ENCODE results near the gene ADARB2.
"Not testable (repeated sequence)": the region's sequence is repeated elsewhere in the genome, so short reads cannot be mapped to it uniquely, and the experiment has no call there.

Gene ADARB2

DNA sequence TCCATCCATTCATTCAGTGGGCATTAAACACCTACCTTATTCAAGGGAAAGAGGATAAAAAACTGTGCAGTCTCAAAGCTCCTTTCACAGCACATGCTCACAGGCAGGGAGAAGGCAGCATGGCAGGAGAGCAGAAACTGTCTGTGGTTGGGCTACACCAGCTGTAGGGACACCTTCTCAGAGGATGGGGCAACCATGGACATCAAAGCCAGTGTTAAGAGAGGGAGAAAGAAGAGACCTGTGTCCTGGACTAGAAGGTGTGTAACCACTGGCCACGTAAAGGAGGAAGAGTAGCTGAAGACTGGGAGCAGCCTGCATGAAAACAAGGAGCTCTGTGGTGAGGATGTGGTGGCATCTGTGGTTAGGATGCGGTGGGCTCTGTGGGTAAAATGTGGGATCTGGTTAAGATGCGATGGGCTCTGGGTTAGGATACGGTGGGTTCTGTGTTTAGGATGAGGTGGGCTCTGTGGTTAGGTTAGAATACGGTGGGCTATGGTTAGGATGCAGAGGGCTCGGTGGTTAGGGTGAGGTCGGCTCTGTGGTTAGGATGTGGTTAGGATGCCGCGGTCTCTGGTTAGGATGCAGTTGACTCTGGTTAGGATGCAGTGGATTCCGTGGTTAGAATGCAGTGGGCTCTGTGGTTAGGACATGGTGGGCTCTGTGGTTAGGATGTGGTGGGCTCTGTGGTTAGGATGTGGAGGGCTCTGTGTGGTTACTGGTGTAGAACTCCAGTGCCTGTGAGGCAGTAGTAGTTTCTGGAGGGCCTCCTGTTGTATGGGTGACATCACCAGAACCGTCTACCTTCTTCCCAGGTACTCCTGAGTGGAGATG, 483.6 kb downstream of the ADARB2 start:
- DNase-seq (ENCODE audit: low spot score) = no peak

DNA sequence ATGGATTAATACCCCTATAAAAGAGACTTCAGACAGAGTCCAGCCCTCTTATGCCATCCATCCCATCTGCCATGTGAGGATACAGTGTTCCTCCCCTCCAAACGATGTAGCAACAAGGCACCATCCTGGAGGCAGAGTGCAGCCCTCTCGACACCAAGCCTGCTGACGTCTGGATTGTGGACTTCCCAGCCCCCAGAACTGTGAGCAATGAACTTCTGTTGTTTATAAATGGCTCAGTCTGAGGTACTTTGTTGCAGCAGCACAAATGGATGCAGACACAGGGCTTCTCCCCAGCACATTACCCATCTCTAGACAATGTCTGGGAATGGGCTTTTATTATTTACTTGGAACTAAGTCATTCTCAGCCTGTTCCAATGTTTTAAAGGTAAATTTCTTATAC, 485.6 kb downstream of the ADARB2 start:
- no peak for DNase-seq (ENCODE audit: low spot score)

DNA sequence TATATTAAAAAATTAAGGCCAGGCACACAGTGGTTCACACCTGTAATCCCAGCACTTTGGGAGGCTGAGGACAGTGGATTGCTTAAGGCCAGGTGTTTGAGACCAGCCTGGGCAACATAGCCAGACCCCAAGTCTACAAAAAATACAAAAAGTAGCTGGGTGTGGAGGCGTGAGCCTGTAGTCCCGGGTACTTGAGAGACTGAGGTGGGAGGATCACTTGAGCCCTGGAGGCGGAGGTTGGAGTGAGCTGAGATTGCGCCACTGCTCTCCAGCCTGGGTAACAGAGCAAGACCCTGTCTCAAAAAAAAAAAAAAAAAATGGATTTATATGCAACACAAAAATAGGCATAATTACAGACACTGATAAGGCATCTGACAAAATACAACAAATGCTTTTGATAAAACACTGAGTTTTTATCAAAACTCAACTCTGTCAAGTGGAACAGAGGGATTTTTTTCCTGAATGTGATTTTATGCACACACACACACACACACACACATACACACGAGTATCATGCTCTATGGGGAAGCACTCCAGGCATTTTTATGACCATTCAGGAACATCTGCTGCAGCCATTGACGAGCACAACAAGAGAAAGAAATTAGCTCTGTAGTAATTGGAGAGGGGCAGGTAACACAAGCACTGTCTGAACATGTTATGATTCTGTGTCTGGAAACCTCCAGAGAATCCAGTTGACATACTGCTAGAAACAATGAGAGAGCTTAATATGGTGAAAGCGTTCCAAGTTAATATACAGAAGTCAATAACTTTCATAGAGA, 488.0 kb downstream of the ADARB2 start:
- DNase-seq (ENCODE audit: low spot score) = no peak

DNA sequence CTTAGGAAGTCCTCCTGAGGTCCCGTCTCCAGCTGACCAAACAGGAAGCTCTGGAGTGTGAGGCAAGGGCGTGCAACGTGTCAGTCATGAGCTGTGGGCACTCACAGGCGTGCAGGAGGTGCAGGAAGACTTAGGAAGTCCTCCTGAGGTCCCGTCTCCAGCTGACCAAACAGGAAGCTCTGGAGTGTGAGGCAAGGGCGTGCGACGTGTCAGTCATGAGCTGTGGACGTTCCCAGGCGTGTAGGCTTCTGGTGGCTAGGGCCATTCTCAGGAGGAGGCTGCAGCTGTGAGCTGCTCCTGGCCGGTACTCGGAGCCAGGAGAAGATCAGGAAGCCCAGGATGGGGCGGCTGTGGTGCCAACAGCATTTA, 489.1 kb downstream of the ADARB2 start:
- DNase-seq (ENCODE audit: low spot score) = not testable (repeated sequence)

DNA sequence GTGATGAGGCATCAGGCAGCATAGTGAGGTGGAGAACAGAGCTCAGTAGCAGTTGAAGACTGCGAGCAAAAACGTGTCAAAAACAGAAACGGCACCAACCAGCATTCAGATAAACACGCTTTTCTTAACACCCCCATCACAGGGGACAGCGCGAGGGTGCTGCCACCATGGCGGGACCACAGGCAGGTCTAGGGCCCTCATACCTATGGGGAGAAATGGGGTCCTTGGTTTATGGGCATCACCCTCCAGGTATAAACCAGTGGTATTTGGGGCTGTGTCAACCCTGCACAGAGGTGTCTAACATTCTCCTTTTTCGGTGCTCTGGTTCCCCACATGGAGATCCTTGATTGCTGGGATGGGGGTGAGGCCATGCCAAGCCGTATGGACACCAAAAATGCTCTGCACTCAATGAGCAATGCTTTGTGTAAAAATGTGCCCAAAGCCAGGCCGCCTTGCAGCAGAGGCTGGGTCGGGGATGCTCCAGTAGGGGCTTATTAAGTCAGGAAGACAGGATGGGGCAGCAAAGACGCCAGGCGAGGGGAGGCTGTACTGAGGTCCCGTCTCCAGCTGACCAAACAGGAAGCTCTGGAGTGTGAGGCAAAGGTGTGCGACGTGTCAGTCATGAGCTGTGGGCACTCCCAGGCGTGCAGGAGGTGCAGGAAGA, 489.6 kb downstream of the ADARB2 start:
- no peak for DNase-seq (ENCODE audit: low spot score)

DNA sequence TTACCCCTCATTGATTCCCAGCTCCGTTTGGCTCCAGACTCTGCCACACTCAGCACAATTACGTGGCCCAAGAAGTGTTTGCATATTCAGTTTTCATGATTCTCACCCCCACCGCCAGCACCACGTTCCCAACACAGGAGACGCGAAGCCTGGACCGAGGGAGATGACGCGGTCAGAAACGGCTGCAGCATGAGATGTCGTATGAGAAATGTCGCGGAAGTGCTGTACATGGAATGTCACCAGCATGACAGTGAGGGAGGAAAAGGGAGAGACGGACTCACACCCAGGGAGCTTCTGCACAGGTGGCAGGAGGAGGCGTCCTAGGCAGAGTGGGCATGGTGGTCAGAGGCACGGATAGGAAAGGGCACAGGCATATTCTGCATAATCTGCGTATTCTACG, 492.8 kb downstream of the ADARB2 start:
- DNase-seq (ENCODE audit: low spot score) = no peak

DNA sequence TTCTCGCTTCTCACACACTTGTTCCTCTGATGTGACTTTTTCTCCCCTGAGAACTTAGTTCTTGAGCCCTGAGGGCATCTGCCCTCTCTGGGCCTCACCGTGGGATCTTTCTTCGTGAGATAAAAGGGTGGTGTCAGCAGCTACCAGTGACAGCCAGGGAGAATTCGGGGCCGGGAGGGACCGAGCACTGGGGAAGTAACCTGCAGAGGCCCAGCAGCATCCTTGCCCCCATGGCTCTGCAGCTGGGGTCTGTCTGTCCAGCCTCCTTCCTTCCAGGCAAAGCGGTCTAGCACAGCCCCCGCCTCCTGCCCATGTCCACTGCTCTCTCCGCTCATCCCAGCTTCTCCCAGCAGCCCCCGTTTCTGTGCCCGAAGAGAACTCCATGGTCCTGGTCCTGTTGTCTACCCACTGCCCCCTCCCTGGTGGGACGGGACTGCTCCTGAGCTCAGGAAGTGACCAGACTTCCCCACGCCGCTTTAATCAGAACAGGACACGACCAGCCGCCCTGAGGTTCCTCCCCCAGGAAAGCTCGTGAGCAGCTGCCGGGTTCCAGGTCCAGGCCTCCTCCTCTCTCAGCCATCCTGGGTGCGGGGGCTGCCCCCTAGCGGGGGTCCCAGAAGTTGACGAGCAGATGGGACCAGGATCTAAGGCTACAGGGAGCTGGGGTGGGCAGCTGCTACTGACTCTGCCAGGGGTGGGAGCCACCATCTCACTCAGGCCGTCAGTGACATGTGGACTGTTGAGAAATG, 493.7 kb downstream of the ADARB2 start:
- no peak for DNase-seq (ENCODE audit: low spot score)

DNA sequence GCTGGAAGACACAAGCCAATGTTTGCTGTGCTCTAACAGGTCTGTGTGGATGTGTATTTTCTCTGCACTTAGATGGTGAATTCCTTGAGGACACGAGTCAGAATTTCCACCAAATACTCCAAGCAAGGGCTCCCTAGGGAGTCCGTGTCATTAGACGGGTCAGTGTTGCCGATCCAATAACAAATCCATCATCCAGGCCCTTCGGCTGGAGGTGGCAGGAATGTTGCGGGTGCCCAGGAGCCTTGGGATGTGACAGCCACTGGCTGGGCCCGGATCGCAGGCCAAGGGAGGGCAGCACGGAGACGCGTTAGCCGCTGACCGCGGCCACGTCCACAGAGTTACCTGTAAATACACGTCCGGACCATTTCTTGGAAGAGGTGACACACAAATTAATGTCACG, 494.4 kb downstream of the ADARB2 start:
- DNase-seq (ENCODE audit: low spot score) = no peak

DNA sequence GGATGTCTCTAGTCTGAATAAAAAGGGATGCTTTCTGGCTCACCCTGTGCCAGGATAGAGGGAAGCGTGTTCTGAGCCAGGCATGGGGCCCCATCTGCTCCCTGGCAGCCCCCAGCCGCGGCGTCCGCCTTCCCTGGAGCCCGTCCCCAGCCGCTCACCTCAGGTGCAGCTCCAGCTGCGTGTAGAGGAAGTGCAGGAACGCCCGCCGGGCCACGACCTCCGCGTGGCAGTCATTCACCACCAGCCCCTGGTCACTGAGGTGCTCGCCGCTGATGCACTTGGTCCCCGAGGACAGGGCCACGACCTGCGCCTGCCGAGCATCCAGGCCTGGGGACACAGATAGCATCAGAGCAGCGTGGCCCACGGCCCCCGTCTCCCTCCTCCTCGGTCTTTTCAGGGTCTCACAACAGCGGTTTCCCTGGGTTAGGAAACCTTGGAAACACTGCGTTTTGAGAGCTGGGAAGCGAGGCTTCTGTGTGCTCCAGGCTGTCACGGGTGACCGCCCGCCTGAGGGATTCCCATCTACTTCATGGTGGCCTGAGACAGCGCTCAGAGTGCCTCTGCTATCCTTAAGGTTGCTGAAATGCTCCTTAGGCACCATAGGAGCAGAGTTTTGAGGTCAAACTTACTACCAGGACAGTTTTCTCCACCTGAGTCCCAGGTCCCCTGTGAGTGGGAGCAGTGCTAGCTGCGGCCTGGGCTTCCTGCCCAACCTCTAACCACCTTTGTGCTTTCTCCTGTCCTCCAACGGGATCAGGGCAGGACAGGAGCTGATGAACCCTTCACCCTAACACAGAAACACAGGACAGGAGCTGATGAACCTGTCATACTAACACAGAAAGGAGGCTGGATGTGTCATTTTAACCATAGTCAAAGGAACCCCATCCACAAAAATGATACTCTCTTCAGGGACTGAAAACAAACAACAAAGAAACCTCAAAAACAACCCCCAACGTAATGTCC, 495.1 kb downstream of the ADARB2 start:
- no peak for DNase-seq (ENCODE audit: low spot score)

DNA sequence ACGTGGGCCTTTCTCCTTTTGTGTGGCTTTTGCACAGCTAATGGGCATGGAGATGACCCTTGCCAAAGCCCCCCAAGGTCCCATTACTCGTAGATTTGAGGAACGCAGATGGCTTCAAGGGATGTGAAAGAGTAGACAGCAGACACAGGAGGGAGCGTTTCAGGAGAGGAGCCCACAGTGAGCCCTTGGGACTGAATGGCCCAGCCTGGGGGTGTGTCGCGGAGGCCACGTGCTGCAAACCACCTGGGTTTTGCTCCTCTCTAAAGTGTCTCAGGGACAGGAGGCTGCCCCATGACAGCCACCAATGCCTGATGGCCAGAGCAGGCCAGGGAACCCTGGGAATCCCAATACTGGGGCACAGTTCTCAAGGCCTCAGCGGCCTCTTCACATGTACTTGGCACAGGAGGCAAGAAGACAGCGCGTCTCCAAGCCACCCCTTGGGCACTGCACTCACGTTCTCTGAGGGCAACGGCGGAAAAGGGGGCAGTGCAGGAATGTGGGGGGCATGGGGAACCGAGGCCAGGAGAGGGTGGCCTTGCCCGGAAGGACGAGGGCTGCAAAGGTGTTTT, 495.9 kb downstream of the ADARB2 start:
- no peak for DNase-seq (ENCODE audit: low spot score)

DNA sequence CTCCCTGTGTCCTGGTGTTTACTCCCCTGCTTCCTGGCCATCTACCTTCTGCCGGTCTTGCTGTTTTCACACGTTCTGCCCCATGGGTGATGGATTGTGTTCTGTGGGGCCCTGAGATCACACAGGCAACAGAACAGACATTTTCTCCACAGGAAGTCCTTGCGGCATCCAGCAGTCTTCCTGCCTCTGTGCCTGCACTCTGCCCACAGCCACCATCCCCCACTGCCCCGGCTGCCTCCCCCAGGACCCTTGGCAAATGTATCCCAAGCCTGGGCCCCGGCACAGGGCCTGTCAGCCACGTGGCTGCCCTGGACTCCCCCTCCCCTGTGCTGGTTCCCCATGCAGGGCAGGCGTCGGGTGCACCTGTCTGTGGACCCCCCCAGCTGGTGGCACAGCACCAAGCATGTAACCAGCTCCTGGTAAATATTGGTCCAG, 497.0 kb downstream of the ADARB2 start:
- no peak for DNase-seq (ENCODE audit: low spot score)

DNA sequence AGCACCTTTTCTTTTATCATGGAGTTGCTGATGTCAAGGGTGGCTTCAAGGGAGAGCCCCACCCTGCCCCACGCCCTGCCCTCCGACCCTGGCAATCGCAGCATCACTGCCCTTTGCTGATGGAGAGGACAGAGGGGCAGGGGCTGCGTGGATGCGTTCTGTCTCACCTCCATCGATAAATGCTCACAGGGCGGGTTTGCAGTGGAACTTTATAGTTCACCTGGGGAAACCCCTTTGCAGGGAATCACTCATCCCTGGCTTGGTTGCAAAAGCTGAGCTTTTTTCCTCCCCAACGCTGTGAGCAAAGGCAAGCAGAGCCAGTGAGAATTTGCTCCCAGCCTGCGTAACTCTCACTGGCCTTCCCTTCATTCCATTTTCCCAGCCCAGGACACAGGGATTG, 504.3 kb downstream of the ADARB2 start:
- DNase-seq (ENCODE audit: low spot score) = no peak

DNA sequence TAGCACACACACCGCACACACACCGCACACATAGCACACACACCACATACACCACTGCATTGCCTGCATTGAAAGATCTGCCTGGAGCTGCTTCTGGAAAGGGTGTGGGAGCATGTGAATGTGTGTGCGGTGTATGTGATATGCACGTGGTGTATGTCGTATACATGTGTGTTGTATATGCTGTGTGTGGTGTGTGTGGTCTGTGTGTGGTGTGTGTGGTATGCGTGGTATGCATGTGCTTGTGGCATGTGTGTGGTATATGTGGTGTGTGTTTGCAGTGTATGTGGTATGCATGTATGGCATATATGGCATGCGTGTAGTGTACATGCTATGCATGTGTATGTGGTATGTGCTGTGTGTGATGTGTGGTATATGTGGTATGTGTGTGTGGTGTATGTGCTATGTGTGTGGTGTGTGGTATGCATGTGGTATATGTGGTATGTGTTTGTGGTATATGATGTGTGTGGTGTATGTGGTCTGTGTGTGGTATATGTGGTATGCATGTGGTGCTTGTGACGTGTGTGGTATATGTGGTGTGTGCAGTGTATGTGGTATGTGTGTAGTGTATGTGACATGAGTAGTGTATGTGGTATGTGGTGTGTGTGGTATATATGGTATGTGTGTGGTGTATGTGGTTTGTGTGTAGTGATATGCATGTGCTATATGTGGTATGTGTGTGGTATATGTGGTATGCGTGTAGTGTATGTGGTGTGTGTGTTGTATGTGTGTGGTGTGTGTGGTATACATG, 505.0 kb downstream of the ADARB2 start:
- DNase-seq (ENCODE audit: low spot score) = no peak

DNA sequence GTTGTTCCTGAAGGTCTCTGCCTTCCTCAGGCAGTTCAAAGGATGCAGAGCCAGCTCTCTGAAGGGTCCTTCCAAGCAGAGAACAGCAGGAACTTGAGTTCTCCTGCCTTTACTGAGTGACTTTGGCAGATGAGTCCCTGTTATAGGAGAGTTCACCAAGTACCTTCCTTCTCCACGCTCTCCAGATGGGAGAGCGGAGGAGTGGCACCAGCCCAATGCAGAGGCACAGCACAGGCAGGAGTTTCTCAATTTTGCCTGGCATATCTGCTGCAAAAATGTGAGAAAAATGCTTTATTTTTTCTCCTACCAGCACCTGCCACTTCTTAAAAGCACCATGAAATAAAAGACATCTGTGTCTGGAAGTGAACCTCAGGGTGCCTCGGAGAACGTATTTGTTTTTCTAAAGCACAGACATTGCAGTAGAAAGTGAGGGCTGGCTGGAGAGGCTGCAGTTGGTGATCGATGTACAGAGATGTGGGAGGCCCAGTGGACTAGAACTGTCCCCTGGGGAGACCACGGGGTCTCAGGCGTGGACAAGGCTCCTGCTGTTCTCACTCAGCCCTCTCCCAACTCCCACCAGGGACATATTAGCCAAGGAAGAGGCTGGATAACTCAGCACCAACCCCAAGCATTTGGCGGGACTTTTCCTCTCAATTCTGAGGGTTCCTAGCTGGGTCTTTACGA, 506.6 kb downstream of the ADARB2 start:
- DNase-seq (ENCODE audit: low spot score) = no peak

DNA sequence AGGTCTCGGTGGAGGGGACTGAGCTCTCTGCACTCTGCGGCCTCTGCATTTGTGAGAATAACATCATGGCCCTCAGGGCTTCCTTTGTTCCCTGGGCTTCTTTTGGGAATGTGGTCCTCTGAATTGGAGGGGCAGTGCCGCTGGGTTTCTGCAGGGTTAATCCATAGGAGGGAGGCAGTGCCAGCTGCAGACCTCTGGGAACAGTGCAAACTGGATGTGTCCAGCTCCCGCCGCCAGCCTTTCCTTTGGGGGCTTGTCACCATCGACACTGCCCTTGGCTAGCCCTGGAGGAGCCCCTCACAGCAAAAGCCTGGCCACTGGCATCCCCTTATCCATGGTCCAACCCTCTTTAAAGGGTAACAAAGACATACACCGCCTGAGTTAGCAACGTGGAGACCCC, 507.2 kb downstream of the ADARB2 start:
- no peak for DNase-seq (ENCODE audit: low spot score)

DNA sequence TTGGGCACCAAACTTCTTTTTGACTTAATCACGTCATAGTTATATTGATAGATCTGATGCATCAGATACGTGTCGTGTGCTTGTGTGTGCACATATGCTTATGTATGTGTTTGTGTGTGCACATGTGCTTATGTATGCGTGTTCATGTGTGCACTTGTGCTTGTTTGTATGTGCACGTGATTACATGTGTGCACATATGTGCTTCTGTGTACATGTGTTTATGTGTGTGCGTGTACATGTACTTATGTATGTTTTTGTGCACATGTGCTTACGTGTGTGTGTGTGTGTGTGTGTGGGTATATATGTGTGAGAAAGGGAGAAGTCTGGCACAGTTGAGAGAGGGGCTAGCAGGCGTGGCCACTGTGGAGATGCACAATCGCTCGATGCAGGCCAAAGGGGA, 507.8 kb downstream of the ADARB2 start:
- no peak for DNase-seq (ENCODE audit: low spot score)

DNA sequence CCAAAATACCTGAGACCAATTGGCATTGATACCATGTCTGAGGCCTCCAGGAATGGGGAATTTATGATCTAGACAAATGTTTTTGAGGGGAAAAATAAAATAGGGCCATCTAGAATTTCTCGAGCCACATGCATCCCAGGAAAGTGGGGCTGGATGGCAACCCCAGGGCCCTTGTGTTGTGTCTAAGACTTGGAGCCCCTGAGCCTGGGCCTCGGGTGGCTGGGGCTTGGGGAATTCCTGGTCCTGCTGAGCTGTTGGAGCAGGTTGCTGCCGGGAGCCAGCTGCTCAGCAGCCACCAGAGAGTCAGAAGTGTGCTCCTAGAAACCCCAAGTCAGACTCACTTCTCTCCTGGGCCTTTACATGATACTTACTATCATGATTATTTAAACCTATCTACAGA, 508.2 kb downstream of the ADARB2 start:
- no peak for DNase-seq (ENCODE audit: low spot score)

DNA sequence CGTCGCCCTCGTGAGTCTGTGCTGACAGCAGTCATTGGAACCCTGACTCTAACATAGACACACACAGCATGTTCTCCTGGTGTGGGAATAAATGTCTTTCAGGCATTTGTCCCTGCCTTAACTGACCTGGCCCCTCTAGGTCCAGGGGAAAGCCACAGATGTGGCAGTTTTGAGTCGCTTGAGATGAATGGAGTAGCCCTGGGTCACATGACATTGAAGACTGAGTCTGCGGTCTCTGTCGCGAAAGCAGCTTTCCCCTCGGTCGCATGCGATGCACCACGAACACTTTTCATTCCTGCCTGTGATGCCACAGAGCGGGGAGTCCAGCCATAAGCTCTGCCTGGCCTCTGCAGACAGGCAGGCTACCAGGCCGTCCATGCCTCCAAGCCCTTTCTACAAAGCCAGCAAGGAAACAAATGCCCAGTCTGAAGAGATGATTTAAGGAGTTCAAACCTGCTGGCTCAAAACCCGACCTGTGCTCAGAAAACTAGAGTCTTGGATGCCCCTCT, 508.8 kb downstream of the ADARB2 start:
- no peak for DNase-seq (ENCODE audit: low spot score)

Data from HuH-7.5 (cell line).